ENCODE results near the gene HOXA10.

- TF ChIP-seq, protein P1, sequence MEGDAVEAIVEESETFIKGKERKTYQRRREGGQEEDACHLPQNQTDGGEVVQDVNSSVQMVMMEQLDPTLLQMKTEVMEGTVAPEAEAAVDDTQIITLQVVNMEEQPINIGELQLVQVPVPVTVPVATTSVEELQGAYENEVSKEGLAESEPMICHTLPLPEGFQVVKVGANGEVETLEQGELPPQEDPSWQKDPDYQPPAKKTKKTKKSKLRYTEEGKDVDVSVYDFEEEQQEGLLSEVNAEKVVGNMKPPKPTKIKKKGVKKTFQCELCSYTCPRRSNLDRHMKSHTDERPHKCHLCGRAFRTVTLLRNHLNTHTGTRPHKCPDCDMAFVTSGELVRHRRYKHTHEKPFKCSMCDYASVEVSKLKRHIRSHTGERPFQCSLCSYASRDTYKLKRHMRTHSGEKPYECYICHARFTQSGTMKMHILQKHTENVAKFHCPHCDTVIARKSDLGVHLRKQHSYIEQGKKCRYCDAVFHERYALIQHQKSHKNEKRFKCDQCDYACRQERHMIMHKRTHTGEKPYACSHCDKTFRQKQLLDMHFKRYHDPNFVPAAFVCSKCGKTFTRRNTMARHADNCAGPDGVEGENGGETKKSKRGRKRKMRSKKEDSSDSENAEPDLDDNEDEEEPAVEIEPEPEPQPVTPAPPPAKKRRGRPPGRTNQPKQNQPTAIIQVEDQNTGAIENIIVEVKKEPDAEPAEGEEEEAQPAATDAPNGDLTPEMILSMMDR (IDR thresholded peaks at IDR 0.05): no peak
- TF ChIP-seq POLR2AphosphoS5 (IDR thresholded peaks at IDR 0.05): no peak
Measured at GRCh38 chr7:27176524-27176845, 2.4 kb upstream of the HOXA10 start.

Data from stomach (tissue), 4 donors.